NCI-H2107 treated with DMSO at 0.1 percent for 48 hours (cell line): ENCODE measurements around the gene CFAP47.
"Not testable (repeated sequence)": the region's sequence is repeated elsewhere in the genome, so short reads cannot be mapped to it uniquely, and the experiment has no call there.

Experiments
- DNase-seq: peaks from one replicate; lab custom pipeline; 2025; ENCODE audit not compliant: unreplicated experiment; lab: John Stamatoyannopoulos, UW

Gene CFAP47

DNA sequence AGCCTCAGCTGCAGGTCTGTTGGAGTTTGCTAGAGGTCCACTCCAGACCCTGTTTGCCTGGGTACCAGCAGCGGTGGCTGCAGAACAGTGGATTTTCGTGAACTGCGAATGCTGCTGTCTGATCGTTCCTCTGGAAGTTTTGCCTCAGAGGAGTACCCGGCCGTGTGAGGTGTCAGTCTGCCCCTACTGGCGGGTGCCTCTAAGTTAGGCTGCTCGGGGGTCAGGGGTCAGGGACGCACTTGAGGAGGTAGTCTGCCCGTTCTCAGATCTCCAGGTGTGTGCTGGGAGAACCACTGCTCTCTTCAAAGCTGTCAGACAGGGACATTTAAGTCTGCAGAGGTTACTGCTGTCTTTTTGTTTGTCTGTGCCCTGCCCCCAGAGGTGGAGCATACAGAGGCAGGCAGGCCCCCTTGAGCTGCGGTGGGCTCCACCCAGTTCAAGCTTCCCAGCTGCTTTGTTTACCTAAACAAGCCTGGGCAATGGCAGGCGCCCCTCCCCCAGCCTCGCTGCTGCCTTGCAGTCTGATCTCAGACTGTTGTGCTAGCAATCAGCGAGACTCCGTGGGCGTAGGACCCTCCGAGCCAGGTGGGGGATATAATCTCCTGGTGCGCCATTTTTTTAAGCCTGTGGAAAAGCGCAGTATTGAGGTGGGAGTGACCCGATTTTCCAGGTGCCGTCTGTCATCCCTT lies 315.4 kb downstream of the CFAP47 start:
- DNase-seq: not testable (repeated sequence)

DNA sequence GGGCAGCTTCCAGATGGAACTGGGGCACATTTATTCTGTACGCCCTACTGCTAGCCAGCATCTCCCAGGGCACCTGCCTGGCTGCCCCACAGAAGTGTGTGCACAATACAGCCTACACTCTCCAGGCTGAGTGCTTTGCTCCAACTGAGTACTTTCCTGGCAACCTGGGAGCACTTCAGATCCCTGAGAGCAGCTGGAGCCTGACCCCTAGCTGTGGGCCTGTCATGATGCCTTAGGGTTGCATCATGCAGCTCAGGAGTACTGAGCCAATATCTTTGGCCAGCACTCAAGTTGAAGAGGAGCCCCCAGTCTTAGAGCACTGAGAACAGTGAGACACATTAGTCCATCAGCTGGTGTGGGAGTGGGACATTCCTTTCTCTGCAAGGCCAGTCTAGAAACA lies 321.9 kb downstream of the CFAP47 start:
- no peak for DNase-seq

DNA sequence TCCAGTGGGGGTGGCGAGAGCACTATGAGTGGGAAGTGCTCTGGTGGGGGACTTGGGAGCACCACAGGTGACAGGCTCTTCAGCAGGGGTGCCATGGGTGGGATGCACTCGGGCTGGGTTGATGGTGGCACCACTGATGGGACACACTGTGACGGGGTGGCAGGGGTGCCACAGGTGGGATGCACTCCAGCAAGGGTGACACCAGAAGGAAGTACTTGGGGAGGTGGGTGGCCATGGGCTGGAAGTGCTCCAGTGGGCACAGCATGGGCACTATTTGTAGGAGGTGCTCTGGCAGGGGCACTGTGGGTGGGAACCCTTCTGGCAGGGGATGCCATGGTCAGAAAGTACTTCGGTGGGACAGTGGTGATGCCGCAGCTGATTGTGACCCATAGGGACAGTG lies 346.6 kb downstream of the CFAP47 start:
- no peak for DNase-seq

DNA sequence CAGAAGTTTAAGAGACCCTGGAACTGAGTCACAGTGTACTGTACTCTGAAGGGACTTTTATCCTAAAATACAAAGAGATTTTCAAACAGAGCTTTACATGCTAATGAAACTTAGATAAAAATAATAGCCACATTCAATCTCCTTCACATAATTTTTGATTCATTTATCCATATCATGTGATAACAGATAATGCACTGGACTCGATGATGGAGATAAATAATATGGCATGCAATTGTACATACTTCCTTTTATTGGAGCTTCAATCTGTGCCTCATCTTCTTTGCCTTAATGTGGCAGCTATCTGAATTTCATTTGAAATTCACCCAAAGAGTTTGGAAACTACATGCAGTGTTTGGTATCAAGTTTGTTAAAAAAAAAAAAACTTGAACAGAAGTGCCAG lies 390.6 kb downstream of the CFAP47 start:
- no peak for DNase-seq

DNA sequence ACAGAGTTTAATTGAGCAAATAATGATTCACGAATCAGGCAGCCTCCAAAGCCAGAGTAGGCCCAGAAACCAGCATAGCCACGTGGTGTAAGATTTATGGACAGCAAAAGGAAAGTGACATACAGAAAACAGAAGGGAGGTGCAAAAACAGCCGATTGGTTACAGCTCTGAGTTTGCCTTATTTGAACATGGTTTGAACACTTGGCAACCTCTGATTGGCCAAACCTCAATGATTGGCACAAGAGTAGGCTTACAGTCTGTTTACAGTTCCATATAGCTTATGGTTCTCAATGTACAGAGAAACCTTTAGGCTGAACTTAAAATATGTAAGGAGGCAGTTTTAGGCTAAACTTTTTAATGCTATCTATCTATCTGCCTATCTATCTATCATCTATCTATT lies 394.8 kb downstream of the CFAP47 start:
- no peak for DNase-seq

DNA sequence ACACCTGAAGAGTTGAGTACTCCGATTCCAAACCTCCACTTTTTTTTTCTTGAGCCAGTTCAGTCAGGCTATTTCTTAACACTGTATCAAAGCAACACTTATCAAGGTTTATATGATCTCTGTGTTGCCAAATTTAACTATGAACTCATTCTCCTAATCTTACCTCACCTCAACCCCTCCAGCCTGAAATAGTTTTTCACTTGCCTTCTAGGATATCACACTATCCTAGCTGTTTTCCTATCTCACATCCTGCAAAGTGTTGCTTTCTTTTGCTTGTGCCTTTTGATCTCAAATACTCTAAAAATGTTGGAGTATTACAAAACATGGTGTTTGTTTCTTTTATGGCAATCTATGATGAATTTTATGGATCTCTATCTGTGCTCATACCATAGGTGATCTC lies 415.0 kb downstream of the CFAP47 start:
- DNase-seq: no peak

DNA sequence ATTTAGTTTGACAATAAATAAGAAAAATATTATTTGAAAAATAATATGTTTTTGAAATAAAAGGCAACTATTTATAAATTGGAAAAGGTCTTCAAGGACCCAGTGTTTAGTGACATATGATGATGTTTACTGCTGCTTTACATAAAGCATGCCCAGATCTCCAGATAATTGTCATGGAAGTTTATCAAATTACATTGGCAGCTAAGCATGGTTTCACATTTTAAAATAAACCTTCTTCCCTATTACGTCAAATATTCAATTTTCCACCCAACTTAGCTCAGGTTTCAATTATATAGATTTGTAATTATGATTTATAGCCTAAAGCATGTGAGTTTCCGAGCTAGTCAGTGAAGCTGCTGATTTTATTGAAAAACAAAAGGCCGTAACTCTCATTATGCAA lies 417.2 kb downstream of the CFAP47 start:
- no peak for DNase-seq

DNA sequence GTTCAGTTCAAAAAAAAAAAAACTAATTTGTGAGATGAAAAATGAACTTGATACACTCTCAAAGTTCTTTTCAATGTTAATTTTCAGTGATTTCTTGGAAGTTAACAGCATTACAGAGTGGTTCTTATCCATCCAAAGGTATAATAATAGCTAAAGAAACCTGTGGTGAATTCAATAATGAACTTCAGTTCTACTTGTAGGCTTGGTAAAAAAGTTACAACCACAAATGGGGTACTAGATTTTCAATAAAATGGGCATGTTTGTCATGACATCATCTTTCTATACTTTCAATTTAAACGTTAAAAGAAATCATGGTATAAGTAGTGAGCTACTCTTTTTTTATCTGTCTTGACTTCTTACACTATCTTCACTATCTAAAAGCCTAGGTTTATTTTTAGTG lies 424.8 kb downstream of the CFAP47 start:
- no peak for DNase-seq

DNA sequence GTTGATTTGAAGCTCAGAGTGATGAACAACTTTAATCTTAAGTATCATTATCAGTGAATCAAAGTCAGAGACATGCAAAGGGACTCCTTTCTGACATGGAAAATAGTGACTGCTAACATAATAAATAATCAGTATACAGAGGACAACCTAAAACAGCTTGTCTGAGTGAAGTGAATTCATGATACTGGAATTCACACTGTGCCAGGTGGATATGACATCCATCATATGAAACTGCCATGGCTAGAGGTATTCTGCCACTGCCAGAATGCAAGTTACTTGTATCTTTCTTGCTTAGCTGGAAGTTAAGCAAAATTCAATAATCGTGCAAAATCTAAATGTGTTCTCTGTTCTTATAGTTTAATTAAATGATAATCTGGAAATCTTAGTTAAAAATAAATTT lies 429.0 kb downstream of the CFAP47 start:
- DNase-seq: no peak

DNA sequence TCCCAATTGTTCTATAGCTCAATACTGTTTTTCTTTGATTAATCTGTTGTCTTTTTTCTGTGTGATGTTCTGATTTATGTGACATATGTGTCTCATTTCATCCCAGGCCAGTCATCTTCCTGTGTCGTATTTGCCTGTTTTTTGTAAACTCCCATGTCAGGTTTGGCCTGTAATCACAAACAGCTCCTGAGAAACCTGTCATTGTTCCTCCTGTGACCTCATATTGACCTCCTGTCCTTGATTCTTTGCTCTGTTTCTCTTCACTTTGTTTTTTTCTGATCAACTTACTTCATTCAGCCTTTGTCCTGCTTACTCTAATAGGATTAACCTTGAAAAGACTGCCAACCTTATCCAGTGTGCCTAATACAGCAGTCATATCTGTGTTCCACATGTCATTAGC lies 438.3 kb downstream of the CFAP47 start:
- DNase-seq: no peak

DNA sequence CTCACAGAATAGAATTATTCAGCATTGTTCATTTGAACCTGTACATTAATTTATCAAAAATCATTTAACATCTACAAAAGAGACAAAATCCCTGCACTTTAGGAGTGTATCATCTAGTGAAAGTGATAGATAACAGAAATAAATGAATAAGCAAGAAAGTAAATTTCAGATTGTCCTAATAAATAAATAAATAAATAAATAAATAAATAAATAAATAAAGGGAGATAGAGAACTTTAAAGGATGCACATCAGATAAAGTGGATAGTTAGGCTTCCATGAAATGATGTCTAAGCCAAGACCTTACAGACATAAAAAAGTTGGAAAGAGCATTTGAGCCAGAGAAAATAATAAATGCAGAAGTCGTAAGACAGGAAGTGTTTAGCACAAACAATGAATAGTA lies 444.7 kb downstream of the CFAP47 start:
- DNase-seq: no peak

DNA sequence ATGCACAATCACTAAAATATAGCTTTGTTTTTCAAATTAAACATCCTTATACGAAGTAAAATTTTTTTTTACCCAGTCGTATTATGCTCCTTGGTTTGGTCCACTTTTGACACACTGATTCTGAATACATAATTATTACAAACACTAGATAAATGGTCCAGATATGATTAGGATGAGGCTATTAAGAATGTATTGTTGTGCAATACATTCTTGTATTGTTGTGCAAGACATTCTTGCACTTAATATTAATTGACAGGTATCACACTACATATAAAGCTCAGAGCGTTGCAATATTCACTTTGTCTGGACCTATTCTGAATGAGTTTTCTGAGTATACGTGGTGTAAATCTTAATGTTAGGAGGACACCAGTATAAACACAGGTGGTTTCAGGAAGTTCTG lies 464.0 kb downstream of the CFAP47 start:
- no peak for DNase-seq

DNA sequence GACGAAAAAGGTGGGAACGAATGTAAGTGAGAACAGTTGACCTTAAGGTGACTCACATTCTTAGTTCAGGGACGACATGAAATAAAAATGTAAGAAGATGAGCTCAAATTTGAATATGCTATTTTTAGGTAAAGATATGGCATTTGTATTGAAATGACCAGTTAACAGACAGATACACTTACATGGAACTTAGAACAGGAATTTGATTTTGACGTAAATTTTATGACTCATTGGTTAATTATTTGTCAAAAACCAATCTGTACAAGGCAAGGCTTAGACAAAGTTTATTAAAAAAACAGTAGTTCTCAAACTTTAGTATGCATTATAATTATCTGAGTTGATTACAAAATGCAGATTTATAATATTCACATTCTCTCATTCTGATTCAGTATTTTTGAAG lies 469.4 kb downstream of the CFAP47 start:
- DNase-seq: no peak

DNA sequence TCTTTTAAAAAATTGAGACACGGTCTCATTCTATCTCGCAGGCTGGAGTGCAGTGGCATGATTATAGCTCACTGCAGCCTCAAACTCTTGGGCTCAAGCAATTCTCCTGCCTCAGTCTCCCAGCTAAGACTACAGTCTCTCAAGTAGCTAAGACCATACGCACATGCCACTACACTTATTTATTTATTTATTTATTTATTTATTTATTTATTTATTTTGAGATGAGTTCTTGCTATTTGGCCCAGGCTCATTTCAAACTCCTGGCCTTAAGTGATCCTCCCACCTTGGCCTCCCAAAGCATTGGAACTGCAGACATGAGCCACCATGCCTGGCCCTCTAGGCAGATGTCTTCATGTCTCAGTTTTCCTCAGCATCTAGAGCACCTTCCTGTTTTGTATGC lies 482.2 kb downstream of the CFAP47 start:
- DNase-seq: no peak

DNA sequence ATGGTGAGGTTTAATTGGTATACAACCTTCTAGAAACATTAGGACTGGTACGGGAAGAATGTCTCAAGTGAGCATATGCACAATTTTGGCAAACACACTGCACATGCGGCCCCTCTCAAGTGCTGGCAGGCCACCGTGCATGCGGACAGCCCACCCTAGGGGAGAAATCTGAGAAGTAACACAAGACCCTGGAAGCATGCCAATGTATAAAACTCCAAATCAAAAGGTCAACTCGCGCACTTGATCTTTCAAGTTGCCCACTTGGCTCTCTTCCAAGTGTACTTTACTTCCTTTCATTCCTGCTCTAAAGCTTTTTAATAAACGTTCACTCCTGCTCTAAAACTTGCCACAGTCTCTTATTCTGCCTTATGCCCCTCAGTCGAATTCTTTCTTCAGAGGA lies 488.3 kb downstream of the CFAP47 start:
- no peak for DNase-seq

DNA sequence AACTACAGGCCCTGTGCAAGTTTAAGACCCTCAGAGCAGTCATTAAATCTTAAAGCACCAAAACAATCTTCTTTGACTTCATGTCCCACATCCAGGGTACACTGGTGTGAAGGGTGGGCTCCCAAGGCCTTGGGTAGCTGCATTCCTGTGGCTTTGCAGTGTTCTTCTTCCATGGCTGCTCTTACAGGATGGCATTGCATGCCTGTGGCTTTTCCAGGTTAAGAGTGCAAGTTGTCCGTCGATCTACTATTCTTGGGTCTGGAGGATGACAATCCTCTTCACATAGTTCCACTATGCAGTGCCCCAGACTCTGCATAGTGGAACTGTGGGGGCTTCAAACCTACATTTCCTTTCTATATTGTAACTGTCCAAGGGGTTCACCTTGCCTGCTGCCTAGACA lies 494.5 kb downstream of the CFAP47 start:
- DNase-seq: no peak

DNA sequence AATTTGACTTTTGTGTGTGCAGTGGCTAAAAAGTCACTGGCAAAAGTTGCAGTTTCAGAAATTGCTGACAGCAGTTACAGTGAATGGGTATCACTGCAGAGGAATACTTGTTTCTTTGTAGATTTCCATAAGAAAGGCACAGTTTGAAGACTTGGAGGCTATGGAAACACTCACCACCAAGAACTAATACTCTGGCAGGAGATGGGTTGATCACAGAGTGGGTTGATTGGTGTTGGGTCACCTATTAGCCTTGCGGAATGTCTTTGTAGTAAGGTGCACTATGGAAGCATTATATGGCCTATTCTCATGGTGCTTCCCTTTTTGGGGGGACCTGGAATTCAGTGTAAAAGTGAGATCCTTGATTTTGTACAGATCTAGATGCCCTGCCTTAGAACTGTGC lies 502.8 kb downstream of the CFAP47 start:
- DNase-seq: no peak

DNA sequence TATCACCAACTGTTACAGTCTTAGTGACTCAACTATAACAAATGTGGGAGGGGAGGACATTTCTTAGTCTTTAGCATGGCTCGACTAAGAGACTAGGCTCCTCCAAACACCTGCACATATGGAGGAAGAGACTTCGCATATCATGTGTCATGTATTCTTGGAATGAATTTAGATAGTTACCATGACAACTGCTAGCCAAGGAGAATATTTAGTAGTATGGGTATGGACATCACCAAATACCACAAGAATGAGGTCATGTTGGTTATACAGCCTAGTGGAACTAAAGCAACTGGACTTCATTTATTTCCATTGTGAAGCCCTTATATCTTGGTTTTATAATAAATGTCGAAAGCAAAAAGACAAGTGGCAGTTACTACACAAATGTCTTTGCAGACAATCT lies 512.3 kb downstream of the CFAP47 start:
- no peak for DNase-seq

DNA sequence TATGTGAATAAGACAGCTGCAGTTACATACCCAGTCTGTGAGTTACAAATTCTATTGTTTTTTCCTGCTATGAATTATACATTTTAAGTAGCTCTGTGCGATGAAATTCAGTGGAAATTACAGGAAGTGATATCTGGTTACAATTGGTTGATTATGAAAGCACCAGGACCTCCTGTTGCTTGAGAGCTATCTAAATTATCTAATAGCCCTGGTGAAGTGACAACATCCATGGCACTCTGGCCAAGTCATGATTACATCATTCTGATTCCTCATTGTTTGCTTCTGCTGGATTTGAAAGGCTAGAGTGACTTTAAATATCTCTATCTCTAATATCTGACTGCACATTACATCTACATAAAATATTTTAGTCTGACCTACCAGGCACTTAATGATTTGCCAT lies 515.0 kb downstream of the CFAP47 start:
- no peak for DNase-seq
